ENCODE results near the gene GMPR. TPM values are rescaled to one million over a fixed set of nuclear protein-coding genes. Genes with fewer than 3 reads are reported as not detected.
"Not testable (repeated sequence)": the region's sequence is repeated elsewhere in the genome, so short reads cannot be mapped to it uniquely, and the experiment has no call there.

The GMPR gene
- total RNA-seq, 4 donors from 2014 or later: 14.0 to 21.8 (median 15.8) TPM

- H3K4me1 ChIP-seq: no peaks in the 10 kb centered on the region
- peaks cover 0 to 21% (median 0%) of the 10 kb centered on the region in 3 donors for H3K36me3 ChIP-seq
- TF ChIP-seq POLR2A (IDR thresholded peaks at IDR 0.05) (no peak), EP300 (IDR thresholded peaks at IDR 0.05) (no peak), CTCF (IDR thresholded peaks at IDR 0.05) (no peak)
- 89 to 96% methylated on average over 2 of the region's 2 CpGs for WGBS, 2 donors
- no peaks in the 10 kb centered on the region for H3K9me3 ChIP-seq
- no peaks in the 10 kb centered on the region for H3K27me3 ChIP-seq
- no peak overlapping the region for H3K4me3 ChIP-seq
- H3K27ac ChIP-seq: no peak overlapping the region
- DNase-seq (ENCODE audit: low spot score in 2 of 2): no peak
These were observed 18.4 kb downstream of the GMPR start for GRCh38 chr6:16256781-16257180.

GRCh38 chr6:16257999-16258708, 19.8 kb downstream of the GMPR start:
- no peaks in the 10 kb centered on the region for H3K9me3 ChIP-seq
- H3K36me3 ChIP-seq: peaks cover 0 to 17% (median 0%) of the 10 kb centered on the region in 3 donors
- WGBS, 2 donors: 64 to 68% methylated on average over 7 of the region's 7 CpGs
- H3K4me3 ChIP-seq: no peak overlapping the region
- H3K4me1 ChIP-seq: no peaks in the 10 kb centered on the region
- TF ChIP-seq POLR2A (IDR thresholded peaks at IDR 0.05) (no peak), CTCF (IDR thresholded peaks at IDR 0.05) (no peak), EP300 (IDR thresholded peaks at IDR 0.05) (no peak)
- H3K27me3 ChIP-seq: no peaks in the 10 kb centered on the region
- H3K27ac ChIP-seq: peak overlapping the region in 2 of 4 donors; percentile 34 to 55
- no peak for DNase-seq (ENCODE audit: low spot score in 2 of 2)

- H3K9me3 ChIP-seq: no peaks in the 10 kb centered on the region
- H3K27ac ChIP-seq: peak overlapping the region in 2 of 4 donors; percentile 34 to 55
- no peak overlapping the region for H3K4me3 ChIP-seq
- WGBS, 2 donors: 65 to 67% methylated on average over 6 of the region's 6 CpGs
- no peaks in the 10 kb centered on the region for H3K27me3 ChIP-seq
- peaks cover 0 to 17% (median 0%) of the 10 kb centered on the region in 3 donors for H3K36me3 ChIP-seq
- no peak for DNase-seq (ENCODE audit: low spot score in 2 of 2)
- no peaks in the 10 kb centered on the region for H3K4me1 ChIP-seq
- TF ChIP-seq POLR2A (IDR thresholded peaks at IDR 0.05) (no peak), EP300 (IDR thresholded peaks at IDR 0.05) (peak in 1 of 2 donors; percentile 42)
These were observed 20.3 kb downstream of the GMPR start for GRCh38 chr6:16258709-16259075.

- not testable (repeated sequence) for H3K27me3 ChIP-seq, H3K4me3 ChIP-seq
These were observed 21.2 kb downstream of the GMPR start for GRCh38 chr6:16259604-16260003.

GRCh38 chr6:16260602-16261001, 22.2 kb downstream of the GMPR start:
- not testable (repeated sequence) for H3K4me3 ChIP-seq; DNase-seq (ENCODE audit: low spot score in 2 of 2); H3K9me3 ChIP-seq; H3K36me3 ChIP-seq; H3K4me1 ChIP-seq; H3K27me3 ChIP-seq; H3K27ac ChIP-seq
- 88 to 91% methylated on average over 9 of the region's 9 CpGs for WGBS, 2 donors

More at GRCh38 chr6:16259604-16260003, 21.2 kb downstream of the GMPR start:
- DNase-seq (ENCODE audit: low spot score in 2 of 2); H3K27ac ChIP-seq; H3K9me3 ChIP-seq; H3K4me1 ChIP-seq: not testable (repeated sequence)
- WGBS, 2 donors: 90 to 91% methylated on average over 2 of the region's 3 CpGs
- H3K36me3 ChIP-seq: peaks cover 0 to 17% (median 0%) of the 10 kb centered on the region in 3 donors

DNA sequence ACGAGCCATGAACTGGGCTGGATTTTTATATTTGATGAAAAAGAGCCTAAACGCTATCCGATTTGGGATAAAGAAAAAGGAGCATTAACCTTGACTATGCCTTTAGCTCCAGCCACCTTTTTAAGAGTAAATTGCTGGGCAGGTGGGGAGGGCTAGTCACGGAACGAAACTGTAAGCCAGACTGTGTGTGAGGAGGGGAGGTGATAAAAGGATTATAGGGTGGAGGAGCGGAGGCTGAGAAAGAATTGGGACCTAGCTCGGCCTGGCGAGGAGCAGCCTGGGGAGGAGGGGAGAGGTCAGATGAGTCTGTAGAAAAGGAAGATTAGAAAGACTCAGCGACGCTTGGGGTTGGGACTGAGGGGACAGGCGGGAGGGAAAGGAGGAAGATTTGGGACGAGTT, 24.4 kb downstream of the GMPR start:
- H3K27ac ChIP-seq; H3K4me1 ChIP-seq; H3K36me3 ChIP-seq; DNase-seq (ENCODE audit: low spot score in 2 of 2); H3K4me3 ChIP-seq; H3K9me3 ChIP-seq; H3K27me3 ChIP-seq: not testable (repeated sequence)
- 70 to 74% methylated on average over 12 of the region's 12 CpGs for WGBS, 2 donors

DNA sequence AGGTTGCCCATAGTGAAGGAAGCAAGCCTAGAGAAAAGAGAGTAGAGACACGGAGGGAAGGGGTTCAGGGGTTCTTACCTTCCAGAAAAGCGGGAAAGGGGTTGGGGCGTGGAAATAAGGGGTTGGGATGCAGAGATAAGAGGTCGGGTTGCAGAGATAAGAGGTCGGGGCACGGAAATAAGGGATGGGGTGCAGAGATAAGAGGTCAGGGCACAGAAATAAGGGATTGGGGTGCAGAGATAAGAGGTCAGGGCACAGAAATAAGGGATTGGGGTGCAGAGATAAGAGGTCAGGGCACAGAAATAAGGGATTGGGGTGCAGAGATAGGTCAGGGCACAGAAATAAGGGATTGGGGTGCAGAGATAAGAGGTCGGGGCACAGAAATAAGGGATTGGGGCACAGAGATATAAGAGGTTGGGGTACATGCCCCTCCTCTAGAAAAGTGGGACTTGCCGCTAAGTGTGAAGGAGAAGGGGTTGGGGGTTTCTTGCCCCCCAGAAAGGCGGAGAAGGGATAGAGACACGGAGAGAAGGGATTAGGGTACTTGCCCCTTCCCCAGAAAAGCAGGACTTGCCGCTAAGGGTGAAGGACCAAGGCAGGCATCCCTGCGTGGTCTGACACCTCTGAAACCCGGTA, 25.2 kb downstream of the GMPR start:
- H3K36me3 ChIP-seq: not testable (repeated sequence)

More for the DNA sequence above, 25.2 kb downstream of the GMPR start:
- not testable (repeated sequence) for DNase-seq (ENCODE audit: low spot score in 2 of 2); H3K9me3 ChIP-seq; H3K4me1 ChIP-seq; H3K27me3 ChIP-seq; H3K4me3 ChIP-seq; H3K27ac ChIP-seq
- 93% methylated on average over 13 of the region's 13 CpGs for whole genome bisulfite sequencing, 2 donors
